HEK293 (cell line): ENCODE measurements around the gene MDFI.

Experiments
- CTCF ChIP-seq: fragments of 450-650 bp; formaldehyde crosslinking; IDR thresholded peaks from 2 replicates; pipeline ENCODE4 v1.5.1; 2016; ENCODE audit warnings: missing biosample characterization, missing genetic modification characterization
- ZNF202 ChIP-seq: fragments of 450-650 bp; formaldehyde crosslinking; IDR thresholded peaks from 2 replicates; pipeline ENCODE4 v1.5.1; 2016; ENCODE audit warnings: missing biosample characterization, missing genetic modification characterization, borderline replicate concordance
- ZNF423 ChIP-seq: fragments of 450-650 bp; formaldehyde crosslinking; IDR thresholded peaks from 2 replicates; pipeline ENCODE4 v1.5.1; 2016; ENCODE audit warnings: missing biosample characterization, missing genetic modification characterization
- ZNF433 ChIP-seq: fragments of 450-650 bp; formaldehyde crosslinking; IDR thresholded peaks from 2 replicates; pipeline ENCODE4 v1.5.1; 2016; ENCODE audit warnings: missing biosample characterization, missing genetic modification characterization, low read depth
- ZNF580 ChIP-seq: fragments of 450-650 bp; formaldehyde crosslinking; IDR thresholded peaks from 2 replicates; pipeline ENCODE4 v1.5.1; 2016; ENCODE audit warnings: missing biosample characterization, missing genetic modification characterization
- ZNF658 ChIP-seq: fragments of 450-650 bp; formaldehyde crosslinking; IDR thresholded peaks from 2 replicates; pipeline ENCODE4; 2016; ENCODE audit warnings: missing biosample characterization, missing genetic modification characterization
- ZNF785 ChIP-seq: fragments of 450-650 bp; formaldehyde crosslinking; IDR thresholded peaks from 2 replicates; pipeline ENCODE4 v1.5.1; 2016; ENCODE audit warnings: missing biosample characterization, missing genetic modification characterization
- ZNF792 ChIP-seq: fragments of 450-650 bp; formaldehyde crosslinking; IDR thresholded peaks from 2 replicates; pipeline ENCODE4 v1.5.1; 2016; ENCODE audit warnings: missing biosample characterization, missing genetic modification characterization
- ZNF837 ChIP-seq: fragments of 450-650 bp; formaldehyde crosslinking; IDR thresholded peaks from 2 replicates; pipeline ENCODE4 v1.5.1; 2016; ENCODE audit warnings: missing biosample characterization, missing genetic modification characterization
- ZSCAN23 ChIP-seq: fragments of 450-650 bp; formaldehyde crosslinking; IDR thresholded peaks from 2 replicates; pipeline ENCODE4 v1.5.1; 2016; ENCODE audit warnings: missing biosample characterization, missing genetic modification characterization
- TF ChIP-seq, protein P1 (sequence below): fragments of 450-650 bp; formaldehyde crosslinking; IDR thresholded peaks from 2 replicates; pipeline ENCODE4 v1.5.1; 2016; ENCODE audit warnings: missing biosample characterization, missing genetic modification characterization, low read depth

DNA sequence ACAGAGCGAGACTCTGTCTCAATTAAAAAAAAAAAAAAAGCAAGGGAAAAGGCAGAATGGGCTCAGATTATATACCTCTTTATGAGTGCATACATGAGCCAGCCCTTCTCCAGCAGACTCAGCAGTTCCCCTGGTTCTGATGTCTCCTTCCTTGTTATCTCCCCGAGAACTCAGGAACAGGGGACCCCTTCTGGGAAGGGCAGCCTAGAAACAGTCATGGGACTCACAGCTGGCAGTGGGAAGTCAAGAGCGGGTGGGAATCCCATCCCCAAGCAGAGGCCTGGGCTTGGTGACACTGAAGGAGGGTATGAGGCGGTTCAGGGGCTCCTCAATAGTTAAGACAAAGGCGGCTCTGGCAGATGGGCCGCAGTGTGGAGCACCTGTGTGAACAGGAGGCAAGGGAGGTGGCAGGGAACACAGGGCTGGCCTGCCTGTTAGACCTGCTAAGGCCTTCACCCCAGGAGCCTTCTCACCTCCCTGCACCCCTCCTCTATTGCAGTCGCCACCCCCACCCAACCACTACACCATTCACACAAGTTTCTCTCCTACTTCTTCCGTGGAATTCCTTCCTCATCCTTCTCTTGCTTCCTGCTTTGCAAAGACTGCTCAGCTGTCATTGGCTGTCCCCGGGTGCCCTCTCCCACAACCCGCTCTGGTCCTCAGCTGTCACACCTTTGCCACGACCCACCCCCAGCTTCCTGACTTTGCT is 29.7 kb upstream of the MDFI start:
- TF ChIP-seq CTCF (tag by site-specific recombination) = no peak
- TF ChIP-seq ZNF433 (tag by site-specific recombination) = no peak
- no peak for TF ChIP-seq ZNF837 (tag by site-specific recombination)
- no peak for TF ChIP-seq ZNF580 (tag by site-specific recombination)
- no peak for TF ChIP-seq ZNF423 (tag by site-specific recombination)
- no peak for TF ChIP-seq ZSCAN23 (tag by site-specific recombination)
- TF ChIP-seq ZNF792 = no peak
- no peak for TF ChIP-seq ZNF658
- no peak for TF ChIP-seq ZNF202
- TF ChIP-seq, protein P1, sequence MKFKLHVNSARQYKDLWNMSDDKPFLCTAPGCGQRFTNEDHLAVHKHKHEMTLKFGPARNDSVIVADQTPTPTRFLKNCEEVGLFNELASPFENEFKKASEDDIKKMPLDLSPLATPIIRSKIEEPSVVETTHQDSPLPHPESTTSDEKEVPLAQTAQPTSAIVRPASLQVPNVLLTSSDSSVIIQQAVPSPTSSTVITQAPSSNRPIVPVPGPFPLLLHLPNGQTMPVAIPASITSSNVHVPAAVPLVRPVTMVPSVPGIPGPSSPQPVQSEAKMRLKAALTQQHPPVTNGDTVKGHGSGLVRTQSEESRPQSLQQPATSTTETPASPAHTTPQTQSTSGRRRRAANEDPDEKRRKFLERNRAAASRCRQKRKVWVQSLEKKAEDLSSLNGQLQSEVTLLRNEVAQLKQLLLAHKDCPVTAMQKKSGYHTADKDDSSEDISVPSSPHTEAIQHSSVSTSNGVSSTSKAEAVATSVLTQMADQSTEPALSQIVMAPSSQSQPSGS (tag by site-specific recombination) = no peak
- no peak for TF ChIP-seq ZNF785 (tag by site-specific recombination)
